Measurements from ENCODE around the gene CD300LG. TPM values are rescaled to one million over a fixed set of nuclear protein-coding genes. Genes with fewer than 3 reads are reported as not detected.

CD300LG gene
- total RNA-seq, 1 experiment from 2014 or later = not detected

GRCh38 chr17:43877451-43878155, 30.6 kb downstream of the CD300LG start:
- BruUV-seq (replicated peaks) = no TSS peak
- Histone ChIP-seq H3K4me2 (ENCODE audit: low read length) (no peak overlapping the region), H3K79me2 (ENCODE audit: insufficient read depth, low read length) (no peaks in the 10 kb centered on the region), H3K9me3 (ENCODE audit: control insufficient read depth in 1 of 2, insufficient read depth in 1 of 2, low read depth in 1 of 2, low read length in 2 of 2) (no peaks in the 10 kb centered on the region), H4K20me1 (ENCODE audit: insufficient read depth) (no peaks in the 10 kb centered on the region), H3K27me3 (ENCODE audit: insufficient read depth, low read length) (no peaks in the 10 kb centered on the region), H3K9me2 (ENCODE audit: insufficient read depth) (no peaks in the 10 kb centered on the region), H3K4me3 (replicated peaks in 1 of 2; ENCODE audit: low read depth in 1 of 2, low read length in 2 of 2) (no peak overlapping the region), H3K4me1 (ENCODE audit: control insufficient read depth in 1 of 2, insufficient read depth in 2 of 2, low read length in 2 of 2) (peaks cover 0 to 9% of the 10 kb centered on the region in 2 experiments; a peak in 2 of 4 replicates), H3K9ac (ENCODE audit: low read length) (no peak overlapping the region), H3K36me3 (ENCODE audit: control insufficient read depth in 1 of 2, insufficient read depth in 2 of 2, low read length in 2 of 2) (no peaks in the 10 kb centered on the region), H3K27ac (ENCODE audit: low read depth, low read length) (no peak overlapping the region), H2AFZ (ENCODE audit: low read depth, low read length, poor library complexity, severe bottlenecking) (no peak overlapping the region)
- no peak for DNase-seq (ENCODE audit: low read depth, low spot score)
- TF ChIP-seq EGR1 (IDR thresholded peaks at IDR 0.05; ENCODE audit: low read depth) (no peak), ZNF274 (IDR thresholded peaks at IDR 0.05; ENCODE audit: low read depth, low read length) (no peak), EZH2phosphoT487 (IDR thresholded peaks at IDR 0.05; ENCODE audit: borderline replicate concordance) (no peak), CBX3 (IDR thresholded peaks at IDR 0.05; ENCODE audit: low read depth) (no peak), POLR2A (IDR thresholded peaks at IDR 0.05; ENCODE audit: borderline replicate concordance, extremely low read depth, insufficient read depth, insufficient read length) (no peak), RAD21 (IDR thresholded peaks at IDR 0.05; ENCODE audit: low read depth) (no peak), SRF (IDR thresholded peaks at IDR 0.05; ENCODE audit: low read depth) (no peak), POLR2AphosphoS5 (IDR thresholded peaks at IDR 0.05; ENCODE audit: low read depth, low read length) (no peak), ELF1 (IDR thresholded peaks at IDR 0.05; ENCODE audit: borderline replicate concordance, low read depth) (no peak), ZFX (IDR thresholded peaks at IDR 0.05) (no peak), JUND (IDR thresholded peaks at IDR 0.05) (no peak), YY1 (IDR thresholded peaks at IDR 0.05; ENCODE audit: extremely low read depth, insufficient replicate concordance, low read depth, low read length) (no peak), TCF7L2 (IDR thresholded peaks at IDR 0.05; ENCODE audit: borderline replicate concordance, extremely low read depth, insufficient read depth, insufficient read length) (no peak), SIN3A (IDR thresholded peaks at IDR 0.05; ENCODE audit: low read depth) (no peak)
- RAD21 ChIA-PET (ENCODE audit: low non-redundant PET in 1 of 2, low total read pairs in 2 of 2, uncharacterized antibody in 2 of 2, unreplicated experiment in 2 of 2) = interaction anchor here in 1 of 2 experiments (1.0 kb wide), 1 partner anchor 164 kb away, joined by 10 read pairs; no protein-coding TSS in a partner anchor
- CTCF ChIA-PET = interaction anchor here (0.6 to 1.7 kb wide), 12 partner anchors 9 to 553 kb away, joined by 3 to 9 read pairs (median 3); partner anchors contain the start of gene CD300LG
- POLR2A ChIA-PET = no interaction called here
- intact Hi-C loops (cut with micrococcal nuclease) = loop anchor here (1.0 to 2.0 kb wide), 2 partner anchors 118 to 163 kb away; no protein-coding TSS in a partner anchor
- no peak for ATAC-seq
